Measurements from ENCODE around the gene ZNF354C.

The ZNF354C gene

GRCh38 chr5:179113945-179114641 lies 53.9 kb downstream of the ZNF354C start:
- no peak for DNase-seq

GRCh38 chr5:179114756-179115155 lies 54.6 kb downstream of the ZNF354C start:
- no peak for DNase-seq

GRCh38 chr5:179115307-179115706 lies 55.1 kb downstream of the ZNF354C start:
- DNase-seq, result no peak

- no peak for DNase-seq
Observed at GRCh38 chr5:179115845-179116524, 55.8 kb downstream of the ZNF354C start.

GRCh38 chr5:179118338-179118737 lies 58.2 kb downstream of the ZNF354C start:
- no peak for DNase-seq

GRCh38 chr5:179118756-179119414 lies 58.7 kb downstream of the ZNF354C start:
- DNase-seq, result no peak

GRCh38 chr5:179119415-179120170 lies 59.4 kb downstream of the ZNF354C start:
- DNase-seq, result no peak

GRCh38 chr5:179120421-179120861 lies 60.3 kb downstream of the ZNF354C start:
- DNase-seq, result no peak

GRCh38 chr5:179120951-179121666 lies 60.9 kb downstream of the ZNF354C start:
- no peak for DNase-seq

- DNase-seq, result no peak
Observed at GRCh38 chr5:179121667-179122111, 61.5 kb downstream of the ZNF354C start.

- no peak for DNase-seq
Observed at GRCh38 chr5:179122411-179123108, 62.4 kb downstream of the ZNF354C start.

- no peak for DNase-seq
Observed at GRCh38 chr5:179123109-179123426, 62.9 kb downstream of the ZNF354C start.

GRCh38 chr5:179123491-179124272 lies 63.5 kb downstream of the ZNF354C start:
- DNase-seq, result no peak

- DNase-seq, result no peak
Observed at GRCh38 chr5:179124273-179124852, 64.2 kb downstream of the ZNF354C start.

GRCh38 chr5:179124853-179125788 lies 64.9 kb downstream of the ZNF354C start:
- no peak for DNase-seq

GRCh38 chr5:179125789-179126505 lies 65.8 kb downstream of the ZNF354C start:
- no peak for DNase-seq

GRCh38 chr5:179126506-179126991 lies 66.4 kb downstream of the ZNF354C start:
- no peak for DNase-seq
